ENCODE data around the gene ALPK1.

ALPK1 gene

DNA sequence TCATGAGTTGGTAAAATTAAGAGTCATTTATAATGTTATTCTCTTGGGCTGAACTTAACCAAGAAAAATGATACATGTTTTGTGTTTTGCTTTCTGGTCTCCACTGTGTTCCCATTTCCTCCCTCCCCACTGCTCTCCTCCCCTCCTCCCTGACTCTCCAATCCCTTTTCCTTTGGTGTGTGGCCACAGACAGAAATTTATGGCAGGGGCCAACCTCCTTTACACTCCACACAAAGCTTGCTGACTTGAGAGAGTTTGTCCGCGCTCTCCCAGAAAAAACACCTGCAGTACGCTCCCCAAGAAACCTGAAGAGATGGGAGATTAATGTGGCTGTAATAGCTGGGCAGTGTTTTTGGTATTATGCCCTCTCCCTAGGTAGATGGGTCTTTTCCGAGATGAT lies 88.9 kb downstream of the ALPK1 start:
- DNase-seq (ENCODE audit: low read depth in 2 of 2) = no peak
- H3K4me3 ChIP-seq (replicated peaks in 1 of 2; ENCODE audit: low read depth in 2 of 2, low read length in 2 of 2) = no peak overlapping the region
- TF ChIP-seq, protein P1, sequence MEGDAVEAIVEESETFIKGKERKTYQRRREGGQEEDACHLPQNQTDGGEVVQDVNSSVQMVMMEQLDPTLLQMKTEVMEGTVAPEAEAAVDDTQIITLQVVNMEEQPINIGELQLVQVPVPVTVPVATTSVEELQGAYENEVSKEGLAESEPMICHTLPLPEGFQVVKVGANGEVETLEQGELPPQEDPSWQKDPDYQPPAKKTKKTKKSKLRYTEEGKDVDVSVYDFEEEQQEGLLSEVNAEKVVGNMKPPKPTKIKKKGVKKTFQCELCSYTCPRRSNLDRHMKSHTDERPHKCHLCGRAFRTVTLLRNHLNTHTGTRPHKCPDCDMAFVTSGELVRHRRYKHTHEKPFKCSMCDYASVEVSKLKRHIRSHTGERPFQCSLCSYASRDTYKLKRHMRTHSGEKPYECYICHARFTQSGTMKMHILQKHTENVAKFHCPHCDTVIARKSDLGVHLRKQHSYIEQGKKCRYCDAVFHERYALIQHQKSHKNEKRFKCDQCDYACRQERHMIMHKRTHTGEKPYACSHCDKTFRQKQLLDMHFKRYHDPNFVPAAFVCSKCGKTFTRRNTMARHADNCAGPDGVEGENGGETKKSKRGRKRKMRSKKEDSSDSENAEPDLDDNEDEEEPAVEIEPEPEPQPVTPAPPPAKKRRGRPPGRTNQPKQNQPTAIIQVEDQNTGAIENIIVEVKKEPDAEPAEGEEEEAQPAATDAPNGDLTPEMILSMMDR (IDR thresholded peaks at IDR 0.05; ENCODE audit: low read depth, low read length) = no peak

DNA sequence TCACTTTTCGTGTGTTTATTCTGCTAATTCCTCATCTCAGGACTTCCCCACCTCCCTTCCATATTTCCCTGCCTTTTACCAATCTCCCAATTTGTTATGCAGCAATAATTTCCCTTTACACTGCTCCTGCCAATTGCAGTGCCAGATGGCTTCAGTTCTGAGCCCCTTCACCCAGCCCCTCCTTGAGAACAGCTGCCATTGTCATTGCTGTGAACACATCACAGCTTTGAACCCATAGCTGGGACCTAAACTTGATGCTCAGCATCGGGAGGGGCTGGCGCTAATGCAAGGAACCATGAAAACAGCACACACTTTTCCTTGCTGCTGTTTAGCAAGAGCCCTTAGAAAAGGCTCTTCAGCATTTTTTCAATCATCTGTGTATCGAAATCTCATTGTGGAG lies 104.9 kb downstream of the ALPK1 start:
- TF ChIP-seq, protein P1 (IDR thresholded peaks at IDR 0.05; ENCODE audit: low read depth, low read length) = no peak
- peak in 1 of 2 donors; percentile 11 for DNase-seq (ENCODE audit: low read depth in 2 of 2)
- no peak overlapping the region for H3K4me3 ChIP-seq (replicated peaks in 1 of 2; ENCODE audit: low read depth in 2 of 2, low read length in 2 of 2)

DNA sequence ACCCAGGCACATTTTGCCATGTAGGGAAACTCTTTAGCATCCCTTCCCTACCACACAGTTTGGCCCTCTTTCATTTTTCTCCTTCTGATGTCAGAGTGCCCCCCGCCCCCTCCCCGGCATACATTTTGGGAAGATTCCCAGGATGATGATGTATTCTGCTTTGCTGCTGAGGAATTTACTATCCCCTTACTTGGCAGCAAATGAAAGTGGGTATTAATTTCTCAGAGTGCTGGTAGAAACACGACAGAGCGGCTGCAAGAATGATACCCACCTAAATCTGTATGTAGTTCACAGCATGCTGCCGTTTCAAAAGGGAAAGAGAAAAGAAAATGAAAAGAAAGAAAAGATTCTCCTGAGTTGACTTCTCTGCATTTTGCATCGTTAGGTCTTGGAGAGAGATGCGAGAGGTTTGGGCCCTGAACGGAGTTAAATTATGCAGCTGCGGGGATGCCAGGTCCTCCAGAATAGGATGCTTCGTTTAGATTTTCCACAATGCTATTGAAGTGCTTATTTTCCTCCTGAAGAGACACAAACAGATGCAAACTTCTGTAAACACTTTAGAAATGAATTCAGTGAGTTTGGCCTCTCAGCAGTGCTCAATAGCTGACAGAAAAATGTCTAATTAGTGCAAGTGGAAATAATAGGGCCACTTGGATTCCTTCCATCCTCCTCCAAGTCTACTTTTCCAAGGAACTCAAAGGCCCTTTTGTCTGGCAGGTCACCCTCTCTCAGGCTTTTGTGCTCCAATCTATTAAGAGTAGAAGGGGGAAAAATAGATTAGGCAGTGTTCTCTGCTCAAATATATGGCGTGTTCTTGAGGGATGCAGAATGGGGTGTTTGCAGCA lies 106.2 kb downstream of the ALPK1 start:
- DNase-seq (ENCODE audit: low read depth in 2 of 2) = peak in 1 of 2 donors; percentile 14
- H3K4me3 ChIP-seq (replicated peaks in 1 of 2; ENCODE audit: low read depth in 2 of 2, low read length in 2 of 2) = no peak overlapping the region
- TF ChIP-seq, protein P1 (IDR thresholded peaks at IDR 0.05; ENCODE audit: low read depth, low read length) = no peak

DNA sequence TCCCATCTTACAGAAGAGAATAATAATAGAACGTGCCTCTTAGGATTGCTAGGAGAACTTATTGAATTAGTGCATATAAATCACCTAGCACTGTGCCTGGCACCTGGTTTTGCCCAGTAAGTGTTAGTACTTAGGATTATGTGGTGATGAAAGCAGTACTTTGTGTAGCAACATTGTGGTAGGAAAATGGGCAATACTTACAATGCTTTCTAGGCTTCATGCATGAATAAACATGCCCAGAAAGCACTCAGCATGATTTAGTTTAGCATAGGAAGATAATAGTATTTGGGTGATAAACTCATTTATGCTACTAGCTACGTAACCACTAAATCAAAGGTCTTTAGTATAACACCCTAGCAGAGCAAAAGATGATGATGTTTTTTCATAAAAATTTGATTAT lies 113.2 kb downstream of the ALPK1 start:
- no peak for DNase-seq (ENCODE audit: low read depth in 2 of 2)
- no peak overlapping the region for H3K4me3 ChIP-seq (replicated peaks in 1 of 2; ENCODE audit: low read depth in 2 of 2, low read length in 2 of 2)
- TF ChIP-seq, protein P1 (IDR thresholded peaks at IDR 0.05; ENCODE audit: low read depth, low read length) = no peak

DNA sequence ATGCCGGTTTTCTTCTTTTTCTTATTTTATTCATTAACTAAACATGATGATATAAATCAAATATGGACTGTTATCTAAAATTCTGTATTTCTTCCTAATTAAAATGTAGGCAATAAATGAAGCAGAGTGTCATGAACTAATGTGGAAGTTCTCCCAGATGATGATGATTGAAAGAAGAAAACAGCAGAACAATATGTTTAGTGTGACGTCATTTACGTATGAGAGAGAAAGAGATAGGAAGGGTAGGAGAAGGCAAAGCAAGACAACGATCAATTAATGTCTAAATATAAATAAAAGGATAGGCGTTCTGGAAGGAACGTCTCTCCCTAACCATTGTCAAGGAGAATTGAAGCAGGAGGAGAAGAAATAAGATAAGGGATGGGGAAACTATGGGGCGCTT lies 113.6 kb downstream of the ALPK1 start:
- no peak for DNase-seq (ENCODE audit: low read depth in 2 of 2)
- TF ChIP-seq, protein P1 (IDR thresholded peaks at IDR 0.05; ENCODE audit: low read depth, low read length) = no peak
- H3K4me3 ChIP-seq (replicated peaks in 1 of 2; ENCODE audit: low read depth in 2 of 2, low read length in 2 of 2) = no peak overlapping the region

DNA sequence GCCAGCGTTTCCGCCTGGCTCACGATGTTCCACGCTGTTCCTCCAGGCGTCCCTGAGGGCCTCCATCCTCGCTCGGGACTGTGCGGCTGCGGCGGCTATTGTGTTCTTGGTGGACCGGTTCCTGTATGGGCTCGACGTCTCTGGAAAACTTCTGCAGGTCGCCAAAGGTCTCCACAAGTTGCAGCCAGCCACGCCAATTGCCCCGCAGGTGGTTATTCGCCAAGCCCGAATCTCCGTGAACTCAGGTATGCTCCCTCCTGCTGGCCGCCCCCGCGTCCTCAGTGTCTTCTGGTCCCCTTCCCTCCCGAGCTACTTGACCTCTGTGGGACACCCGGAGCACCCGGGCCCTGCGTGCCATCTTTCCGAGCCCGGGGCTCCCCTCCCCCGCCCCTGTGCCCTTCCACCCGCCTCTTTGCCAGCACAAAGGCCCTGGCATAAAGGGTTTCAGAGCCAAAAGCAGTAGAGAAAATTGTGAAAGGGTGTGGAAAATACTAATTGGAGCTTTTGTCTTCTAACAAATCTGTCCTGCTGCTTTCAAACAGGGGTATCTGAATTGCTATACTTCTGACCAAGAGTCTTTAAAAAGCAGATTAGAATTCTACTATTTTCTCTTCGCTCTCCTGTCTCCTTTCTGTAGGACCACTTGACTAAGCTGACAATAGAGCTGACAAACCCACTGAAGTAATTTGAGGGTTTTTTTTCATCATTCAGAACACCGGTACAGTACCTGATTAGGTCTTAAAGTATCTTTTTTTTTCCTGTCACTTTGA lies 114.8 kb downstream of the ALPK1 start:
- no peak for DNase-seq (ENCODE audit: low read depth in 2 of 2)
- TF ChIP-seq, protein P1 (IDR thresholded peaks at IDR 0.05; ENCODE audit: low read depth, low read length) = no peak
- H3K4me3 ChIP-seq (replicated peaks in 1 of 2; ENCODE audit: low read depth in 2 of 2, low read length in 2 of 2) = no peak overlapping the region
